OCI-LY7 (cell line): ENCODE measurements around the gene TPO.

ENCODE experiments used
- CTCF ChIP-seq: fragments of 200-600 bp; sonication (generic); conservative IDR thresholded peaks from 2 replicates; pipeline ENCODE4 v1.5.1; 2014; ENCODE audit warnings: mild to moderate bottlenecking, antibody characterized with exemption, low read length, moderate library complexity, mixed read lengths
- EZH2phosphoT487 ChIP-seq: fragments of 200-600 bp; sonication (generic); IDR thresholded peaks from 2 replicates; pipeline ENCODE4 v1.6.1; 2018; ENCODE audit warnings: low read depth, borderline replicate concordance, mild to moderate bottlenecking, mixed run types, antibody characterized with exemption, low read length, moderate library complexity, mixed read lengths

- no peak for TF ChIP-seq CTCF
- no peak for TF ChIP-seq EZH2phosphoT487
Measured at GRCh38 chr2:1572638-1573037, 159.4 kb downstream of the TPO start.
